Activated B cell treated with CpG ODN at 0.5 μM for 24 hours (primary cell): ENCODE measurements around the gene QPRT. TPM values are rescaled to one million over a fixed set of nuclear protein-coding genes. Genes with fewer than 3 reads are reported as not detected.
"Not testable (repeated sequence)": the region's sequence is repeated elsewhere in the genome, so short reads cannot be mapped to it uniquely, and the experiment has no call there.

Experiments
- ATAC-seq: fragments of 200-7000 bp; cut with Tn5 transposase; one replicate; pipeline ENCODE4 v1.10.0; 2021; ENCODE audit warnings: low read depth, mild to moderate bottlenecking, moderate library complexity
- CTCF ChIA-PET: fragments of 350-600 bp; sonication (Branson Sonifier 250); formaldehyde crosslinking; loops from one replicate; lab custom pipeline; 2021; ENCODE audit warnings: antibody characterized with exemption; lab: Charles Lee
- POLR2A ChIA-PET: fragments of 350-600 bp; sonication (Branson Sonifier 250); formaldehyde crosslinking; loops from one replicate; lab custom pipeline; 2021; ENCODE audit warnings: antibody characterized with exemption; lab: Charles Lee
- DNase-seq: peaks from one replicate; pipeline ENCODE4 v3.0.0; 2022
- H3K27ac Mint-ChIP-seq: one replicate; pipeline ENCODE4 v1.8.0; 2020; ENCODE audit warnings: mixed read lengths
- H3K27me3 Mint-ChIP-seq: one replicate; pipeline ENCODE4 v1.8.0; 2021; ENCODE audit warnings: mixed read lengths
- H3K36me3 Mint-ChIP-seq: one replicate; pipeline ENCODE4 v1.8.0; 2021; ENCODE audit warnings: low read depth, mixed read lengths
- H3K4me1 Mint-ChIP-seq: one replicate; pipeline ENCODE4 v1.8.0; 2021; ENCODE audit warnings: mixed read lengths
- H3K4me3 Mint-ChIP-seq: one replicate; pipeline ENCODE4 v1.8.0; 2020; ENCODE audit warnings: mild to moderate bottlenecking, mixed read lengths
- H3K9me3 Mint-ChIP-seq: one replicate; pipeline ENCODE4 v1.8.0; 2020; ENCODE audit warnings: mixed read lengths
- intact Hi-C: fragments of 100-400 bp; cut with micrococcal nuclease; formaldehyde crosslinking; loops from one replicate; pipeline ENCODE4 v1.15.1; 2024
- total RNA-seq: library from RNA; stranded (reverse); gene quantifications from 2 replicates; pipeline ENCODE4 v1.2.3, GENCODE V29; 2022
- TF ChIP-seq, protein P1 (sequence below): fragments of 200-600 bp; IDR thresholded peaks from one replicate; pipeline ENCODE4 v1.8.0; 2022; ENCODE audit warnings: antibody characterized with exemption, mild to moderate bottlenecking

QPRT gene
- total RNA-seq, 1 donor from 2014 or later, result 0.84 TPM

DNA sequence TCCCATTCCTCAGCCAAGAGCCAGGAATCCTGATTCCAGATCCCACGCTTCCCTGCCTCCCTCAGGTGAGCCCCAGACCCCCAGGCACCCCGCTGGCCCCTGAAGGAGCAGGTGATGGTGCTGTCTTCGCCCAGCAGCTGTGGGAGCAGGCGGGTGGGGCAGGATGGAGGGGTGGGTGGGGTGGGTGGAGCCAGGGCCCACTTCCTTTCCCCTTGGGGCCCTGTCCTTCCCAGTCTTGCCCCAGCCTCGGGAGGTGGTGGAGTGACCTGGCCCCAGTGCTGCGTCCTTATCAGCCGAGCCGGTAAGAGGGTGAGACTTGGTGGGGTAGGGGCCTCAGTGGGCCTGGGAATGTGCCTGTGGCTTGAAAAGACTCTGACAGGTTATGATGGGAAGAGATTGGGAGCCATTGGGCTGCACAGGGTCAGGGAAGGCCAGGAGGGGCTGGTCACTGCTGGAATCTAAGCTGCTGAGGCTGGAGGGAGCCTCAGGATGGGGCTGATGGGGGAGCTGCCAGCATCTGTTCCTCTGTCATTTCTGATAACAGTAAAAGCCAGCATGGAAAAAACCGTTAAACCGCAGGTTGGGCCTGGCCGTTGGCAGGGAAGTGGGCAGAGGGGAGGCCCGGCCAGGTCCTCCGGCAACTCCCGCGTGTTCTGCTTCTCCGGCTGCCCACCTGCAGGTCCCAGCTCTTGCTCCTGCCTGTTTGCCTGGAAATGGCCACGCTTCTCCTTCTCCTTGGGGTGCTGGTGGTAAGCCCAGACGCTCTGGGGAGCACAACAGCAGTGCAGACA lies 15.8 kb upstream of the QPRT start, which contains the start of gene SPN:
TSS of gene SPN (plus strand) at position 232 of the 791 bp plus-strand sequence. CDS start at position 714, 482 bp downstream.
- ChIA-PET POLR2A (interaction anchor here (0.6 to 2.7 kb wide), 6 partner anchors 10 to 126 kb away, joined by 3 to 12 read pairs (median 4); no protein-coding TSS in a partner anchor), CTCF (no interaction called here)
- TF ChIP-seq, protein P1, sequence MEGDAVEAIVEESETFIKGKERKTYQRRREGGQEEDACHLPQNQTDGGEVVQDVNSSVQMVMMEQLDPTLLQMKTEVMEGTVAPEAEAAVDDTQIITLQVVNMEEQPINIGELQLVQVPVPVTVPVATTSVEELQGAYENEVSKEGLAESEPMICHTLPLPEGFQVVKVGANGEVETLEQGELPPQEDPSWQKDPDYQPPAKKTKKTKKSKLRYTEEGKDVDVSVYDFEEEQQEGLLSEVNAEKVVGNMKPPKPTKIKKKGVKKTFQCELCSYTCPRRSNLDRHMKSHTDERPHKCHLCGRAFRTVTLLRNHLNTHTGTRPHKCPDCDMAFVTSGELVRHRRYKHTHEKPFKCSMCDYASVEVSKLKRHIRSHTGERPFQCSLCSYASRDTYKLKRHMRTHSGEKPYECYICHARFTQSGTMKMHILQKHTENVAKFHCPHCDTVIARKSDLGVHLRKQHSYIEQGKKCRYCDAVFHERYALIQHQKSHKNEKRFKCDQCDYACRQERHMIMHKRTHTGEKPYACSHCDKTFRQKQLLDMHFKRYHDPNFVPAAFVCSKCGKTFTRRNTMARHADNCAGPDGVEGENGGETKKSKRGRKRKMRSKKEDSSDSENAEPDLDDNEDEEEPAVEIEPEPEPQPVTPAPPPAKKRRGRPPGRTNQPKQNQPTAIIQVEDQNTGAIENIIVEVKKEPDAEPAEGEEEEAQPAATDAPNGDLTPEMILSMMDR, result no peak
- no peak for DNase-seq
- Mint-ChIP-seq H3K36me3 (no peaks in the 10 kb centered on the region), H3K27me3 (no peaks in the 10 kb centered on the region), H3K27ac (peak within 1 kb of the TSS; percentile 67), H3K4me3 (peak within 1 kb of the TSS; percentile 70), H3K4me1 (peaks cover 63% of the 10 kb centered on the region), H3K9me3 (no peaks in the 10 kb centered on the region)
- intact Hi-C loops, result no loop called here
- no peak for ATAC-seq

DNA sequence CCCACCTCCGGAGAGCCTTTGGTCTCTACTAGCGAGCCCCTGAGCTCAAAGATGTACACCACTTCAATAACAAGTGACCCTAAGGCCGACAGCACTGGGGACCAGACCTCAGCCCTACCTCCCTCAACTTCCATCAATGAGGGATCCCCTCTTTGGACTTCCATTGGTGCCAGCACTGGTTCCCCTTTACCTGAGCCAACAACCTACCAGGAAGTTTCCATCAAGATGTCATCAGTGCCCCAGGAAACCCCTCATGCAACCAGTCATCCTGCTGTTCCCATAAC lies 15.2 kb upstream of the QPRT start:
- Mint-ChIP-seq H3K4me3 (peak overlapping the region; percentile 60), H3K36me3 (no peaks in the 10 kb centered on the region), H3K4me1 (peaks cover 63% of the 10 kb centered on the region), H3K9me3 (no peaks in the 10 kb centered on the region), H3K27me3 (no peaks in the 10 kb centered on the region), H3K27ac (peak overlapping the region; percentile 67)
- DNase-seq (no peak), ATAC-seq (no peak)
- TF ChIP-seq, protein P1, result no peak
- intact Hi-C loops, result no loop called here
- CTCF ChIA-PET, result no interaction called here
- POLR2A ChIA-PET, result interaction anchor here (0.6 to 2.7 kb wide), 4 partner anchors 11 to 126 kb away, joined by 3 to 12 read pairs (median 4); no protein-coding TSS in a partner anchor

GRCh38 chr16:29664091-29664921 lies 14.7 kb upstream of the QPRT start:
- H3K36me3 Mint-ChIP-seq, result no peaks in the 10 kb centered on the region
- ChIA-PET CTCF (no interaction called here), POLR2A (interaction anchor here (0.9 to 2.7 kb wide), 6 partner anchors 10 to 126 kb away, joined by 3 to 12 read pairs (median 4); partner anchors contain the start of gene KIF22)
- H3K27me3 Mint-ChIP-seq, result no peaks in the 10 kb centered on the region
- H3K4me1 Mint-ChIP-seq, result peaks cover 63% of the 10 kb centered on the region
- peak overlapping the region; percentile 68 for H3K27ac Mint-ChIP-seq
- TF ChIP-seq, protein P1, result no peak
- ATAC-seq (peak; percentile 18), DNase-seq (no peak)
- no peaks in the 10 kb centered on the region for H3K9me3 Mint-ChIP-seq
- H3K4me3 Mint-ChIP-seq, result peak overlapping the region; percentile 74
- intact Hi-C loops, result no loop called here

DNA sequence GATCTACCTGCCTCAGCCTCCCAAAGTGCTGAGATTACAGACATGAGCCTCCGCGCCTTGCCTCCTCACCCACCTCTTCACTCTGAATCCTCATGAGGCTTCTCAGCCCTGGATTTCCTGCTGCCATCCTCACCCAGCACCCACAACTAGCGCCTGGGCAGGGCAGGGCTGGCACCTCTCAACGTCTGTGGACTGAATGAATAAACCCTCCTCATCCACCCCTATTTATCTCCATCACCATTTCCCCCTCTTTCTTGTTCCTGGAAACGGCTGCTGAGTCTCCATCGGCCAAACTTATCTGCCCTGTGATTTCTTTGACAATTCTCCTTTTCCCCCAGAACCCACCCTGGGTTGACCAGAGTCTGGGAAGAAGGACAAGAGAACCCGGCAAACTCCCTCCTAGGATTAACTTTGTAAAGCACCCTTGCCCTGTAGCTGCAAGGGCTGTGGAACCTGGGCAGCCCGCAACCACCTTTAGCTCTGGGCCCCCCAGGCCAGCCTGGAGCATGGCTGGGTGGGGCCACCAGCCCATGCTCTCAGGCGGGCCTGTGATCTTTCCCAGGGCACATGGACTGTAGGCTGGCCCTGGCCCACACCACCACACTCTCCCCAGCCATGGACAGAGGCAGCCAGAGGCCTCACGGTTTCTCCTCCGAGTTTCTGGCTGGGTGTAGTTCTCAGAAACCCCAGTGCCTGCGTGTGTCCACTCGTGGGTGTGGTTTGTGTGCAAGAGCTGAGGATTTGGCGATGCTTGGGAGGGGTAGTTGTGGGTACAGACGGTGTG lies 13.5 kb upstream of the QPRT start:
- CTCF ChIA-PET, result no interaction called here
- Mint-ChIP-seq H3K4me3 (peak overlapping the region; percentile 74), H3K9me3 (no peaks in the 10 kb centered on the region), H3K27me3 (no peaks in the 10 kb centered on the region), H3K4me1 (peaks cover 63% of the 10 kb centered on the region), H3K27ac (peak overlapping the region; percentile 46), H3K36me3 (no peaks in the 10 kb centered on the region)
- intact Hi-C loops, result loop anchor here (1.0 to 2.0 kb wide), 2 partner anchors 13 to 20 kb away; no protein-coding TSS in a partner anchor
- no peak for DNase-seq
- no peak for ATAC-seq
- TF ChIP-seq, protein P1, result no peak
- POLR2A ChIA-PET, result interaction anchor here (0.5 to 1.8 kb wide), 7 partner anchors 11 to 150 kb away, joined by 3 to 6 read pairs (median 5); partner anchors contain the start of gene KIF22

DNA sequence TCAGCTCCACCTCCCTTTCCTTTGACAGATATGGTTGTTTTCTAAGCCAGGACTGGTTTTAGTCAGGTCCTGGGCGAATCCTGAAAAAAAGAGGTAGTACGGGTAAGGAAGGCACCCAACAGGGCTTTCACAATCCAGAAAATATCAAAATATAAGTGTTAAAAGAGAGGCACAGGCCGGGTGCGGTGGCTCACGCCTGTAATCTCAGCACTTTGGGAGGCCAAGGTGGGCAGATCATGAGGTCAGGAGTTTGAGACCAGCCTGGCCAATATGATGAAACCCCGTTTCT lies 11.7 kb upstream of the QPRT start:
- ATAC-seq, H3K36me3 Mint-ChIP-seq, H3K9me3 Mint-ChIP-seq, H3K27me3 Mint-ChIP-seq, H3K27ac Mint-ChIP-seq, DNase-seq: not testable (repeated sequence)
- ChIA-PET CTCF (interaction anchor here (1.2 kb wide), 1 partner anchor 25 kb away, joined by 4 read pairs; no protein-coding TSS in a partner anchor), POLR2A (interaction anchor here (0.6 to 1.8 kb wide), 8 partner anchors 9 to 149 kb away, joined by 3 to 6 read pairs (median 4); partner anchors contain the start of gene PAGR1)
- intact Hi-C loops, result loop anchor here (2.0 kb wide), 1 partner anchor 14 kb away; no protein-coding TSS in a partner anchor
- Mint-ChIP-seq H3K4me3 (peak overlapping the region; percentile 57), H3K4me1 (peaks cover 54% of the 10 kb centered on the region)
